GM18909 (cell line): ENCODE results near the gene SH3RF2.

Experiments used
- ATAC-seq: cut with Tn5 transposase; IDR thresholded peaks from one replicate; pipeline ENCODE4 v1.9.1; 2021; ENCODE audit warnings: mild to moderate bottlenecking; ENCODE audit not compliant: unreplicated experiment, poor library complexity

SH3RF2 gene

GRCh38 chr5:146032911-146033310 is 96.5 kb downstream of the SH3RF2 start:
- no peak for ATAC-seq

DNA sequence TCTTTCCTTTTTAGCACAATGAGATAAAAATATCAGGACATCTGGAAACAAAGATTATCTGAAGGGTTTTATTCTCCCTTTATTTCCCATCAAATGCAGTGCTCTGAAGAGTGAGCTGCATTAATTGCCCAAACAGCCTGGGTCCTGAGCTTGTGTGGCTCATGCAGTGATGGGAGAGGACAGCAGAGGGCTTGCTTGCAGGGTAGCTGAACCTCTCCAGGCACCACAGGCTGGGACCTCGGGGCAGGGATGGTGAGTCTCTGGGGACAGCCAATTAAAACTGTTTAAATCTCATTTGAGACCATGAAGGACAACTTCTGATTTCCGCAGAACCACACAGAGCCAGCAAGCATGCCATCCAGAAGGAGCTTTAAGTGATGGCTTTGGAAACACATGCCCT is 97.7 kb downstream of the SH3RF2 start:
- ATAC-seq = no peak

DNA sequence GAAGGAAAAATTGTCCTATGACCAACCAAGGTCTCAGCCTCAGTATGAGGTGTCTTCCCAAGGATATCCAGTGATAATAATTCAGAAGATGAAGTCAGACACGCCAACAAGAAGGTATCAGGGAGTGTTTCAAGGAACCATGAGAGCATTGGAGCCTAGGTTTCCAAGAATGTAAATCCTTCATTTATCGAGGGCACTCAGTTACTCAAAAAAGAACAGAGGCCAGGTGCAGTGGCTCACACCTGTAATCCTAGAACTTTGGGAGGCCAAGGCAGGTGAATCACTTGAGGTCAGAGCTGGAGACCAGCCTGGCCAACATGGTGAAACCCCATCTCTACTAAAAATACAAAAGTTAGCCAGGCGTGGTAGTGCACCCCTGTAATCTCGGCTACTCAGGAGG is 98.2 kb downstream of the SH3RF2 start:
- no peak for ATAC-seq

DNA sequence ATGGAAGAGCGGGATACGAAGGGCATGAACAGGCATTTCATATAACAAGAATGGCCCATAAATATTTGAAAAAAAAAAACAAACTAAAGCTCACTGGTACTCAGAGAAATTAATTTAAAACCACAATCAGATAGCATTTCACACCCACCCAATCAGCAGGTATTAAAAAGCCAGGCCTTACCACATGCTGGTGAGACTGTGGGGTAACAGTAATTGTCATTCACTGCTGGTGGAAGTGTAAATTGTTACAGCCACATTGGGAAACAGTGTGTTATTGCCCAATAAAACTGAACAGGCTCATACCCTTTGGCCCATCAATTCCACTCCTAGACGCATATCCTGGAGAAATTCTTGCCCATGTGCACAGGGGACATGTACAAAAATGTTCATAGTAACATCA is 103.0 kb downstream of the SH3RF2 start:
- no peak for ATAC-seq

- ATAC-seq = no peak
These were observed 104.1 kb downstream of the SH3RF2 start for GRCh38 chr5:146040527-146040926.

GRCh38 chr5:146041180-146041789 is 104.9 kb downstream of the SH3RF2 start:
- peak; percentile 79 for ATAC-seq

- ATAC-seq = no peak
These were observed 106.4 kb downstream of the SH3RF2 start for GRCh38 chr5:146042628-146043279.

DNA sequence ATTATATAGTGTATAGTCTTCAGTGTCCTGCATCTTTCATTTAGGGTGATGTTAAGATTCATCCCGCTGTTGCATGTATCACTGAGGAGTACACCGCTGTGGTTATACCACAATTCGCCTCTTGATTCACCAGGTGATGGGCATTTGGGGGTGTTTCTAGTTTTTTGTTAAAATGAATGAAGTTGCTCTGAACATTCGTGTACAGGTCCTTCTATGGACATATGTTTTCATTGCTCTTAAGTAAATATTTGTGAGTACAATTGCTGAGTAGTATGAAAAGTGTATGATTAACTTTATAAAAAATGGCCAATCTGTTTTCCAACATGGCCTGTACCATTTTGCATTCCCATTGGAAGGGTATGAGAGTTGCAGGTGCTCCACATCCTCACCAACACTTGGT is 107.3 kb downstream of the SH3RF2 start:
- ATAC-seq = no peak

GRCh38 chr5:146047396-146047795 is 111.0 kb downstream of the SH3RF2 start:
- no peak for ATAC-seq

DNA sequence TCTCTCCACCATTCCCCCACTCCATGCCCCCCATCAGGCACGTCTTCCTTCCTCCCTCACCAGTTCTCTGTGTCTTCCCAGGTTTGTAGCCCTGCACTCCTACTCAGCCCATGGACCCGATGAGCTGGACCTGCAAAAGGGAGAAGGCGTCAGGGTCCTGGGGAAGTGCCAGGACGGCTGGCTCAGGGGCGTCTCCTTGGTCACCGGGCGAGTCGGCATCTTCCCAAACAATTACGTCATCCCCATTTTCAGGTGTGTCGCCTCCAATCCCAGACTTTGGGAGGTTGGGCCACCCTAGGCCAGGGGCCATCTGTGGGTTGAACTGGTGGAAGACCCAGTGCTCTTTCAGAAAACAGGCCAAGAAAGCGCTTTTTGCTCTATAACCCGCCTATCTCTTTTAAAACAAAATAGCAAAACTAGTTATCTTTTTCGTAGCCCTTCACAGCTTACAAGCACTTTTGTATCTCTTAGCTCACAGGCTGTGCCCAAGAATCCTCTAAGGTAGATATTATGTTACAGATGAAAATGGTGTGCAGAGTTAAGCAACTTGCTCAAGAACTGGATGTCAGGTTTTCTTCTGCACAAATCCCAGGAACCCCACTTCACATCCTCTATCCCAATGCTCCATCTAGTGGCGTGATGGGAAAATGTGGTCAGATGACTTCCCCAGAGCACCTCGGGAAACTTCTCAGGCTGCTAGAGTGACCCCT is 112.8 kb downstream of the SH3RF2 start:
- no peak for ATAC-seq

DNA sequence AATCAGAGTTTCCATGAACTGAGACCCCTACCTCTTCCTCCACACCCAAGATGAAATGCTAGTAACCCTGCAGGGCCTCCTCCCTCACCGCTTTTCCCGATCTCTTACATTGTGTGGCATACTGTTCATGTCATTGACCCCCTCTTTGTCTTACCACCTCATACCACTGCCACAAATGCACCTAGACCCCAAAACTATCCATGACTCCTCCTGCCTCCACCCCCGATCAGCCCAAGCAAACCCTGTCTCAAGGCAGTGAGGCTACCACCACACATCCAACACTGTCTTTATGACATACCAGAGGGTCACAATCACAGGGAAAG is 113.3 kb downstream of the SH3RF2 start:
- ATAC-seq = no peak

DNA sequence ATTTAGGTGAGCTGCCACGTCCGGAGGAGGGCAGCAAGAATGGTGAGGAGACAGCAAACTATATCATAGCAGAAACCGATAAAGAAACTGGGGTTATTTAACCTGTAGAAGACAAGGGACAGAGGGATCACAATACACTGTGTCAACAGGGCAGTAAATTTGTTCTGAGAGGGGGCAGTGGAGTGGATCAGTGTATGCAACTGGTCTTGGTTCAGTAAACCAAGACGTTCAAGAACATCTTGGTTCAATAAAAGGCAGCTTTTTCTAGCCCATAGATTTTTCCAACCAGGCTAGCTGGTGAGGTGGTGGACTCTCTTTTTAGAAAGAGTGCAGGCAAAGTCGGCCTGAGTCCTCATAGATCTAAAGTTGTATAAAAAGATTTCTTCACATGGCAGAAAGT is 113.7 kb downstream of the SH3RF2 start:
- ATAC-seq = no peak

- ATAC-seq = no peak
These were observed 115.3 kb downstream of the SH3RF2 start for GRCh38 chr5:146051678-146052077.

DNA sequence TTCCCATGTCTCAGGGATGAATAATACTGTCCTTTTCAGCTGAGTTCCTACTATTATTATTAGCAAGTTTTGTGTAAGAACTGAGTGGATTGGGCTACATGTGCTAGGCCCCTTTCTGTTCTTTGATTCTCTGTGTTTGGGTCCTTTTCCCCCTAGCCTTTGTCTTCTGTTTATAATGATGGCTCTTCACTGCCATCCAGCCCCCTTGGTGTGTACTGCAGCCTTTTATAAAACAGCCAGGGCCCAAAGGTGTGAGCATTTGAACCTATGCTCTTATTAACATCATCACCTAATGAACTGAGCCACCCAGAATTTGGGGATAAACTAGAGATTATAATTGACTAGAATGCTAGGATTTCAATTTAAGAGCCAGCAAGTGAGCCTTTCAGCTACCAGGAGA is 116.4 kb downstream of the SH3RF2 start:
- ATAC-seq = peak; percentile 50

- no peak for ATAC-seq
These were observed 119.1 kb downstream of the SH3RF2 start for GRCh38 chr5:146055432-146055831.

DNA sequence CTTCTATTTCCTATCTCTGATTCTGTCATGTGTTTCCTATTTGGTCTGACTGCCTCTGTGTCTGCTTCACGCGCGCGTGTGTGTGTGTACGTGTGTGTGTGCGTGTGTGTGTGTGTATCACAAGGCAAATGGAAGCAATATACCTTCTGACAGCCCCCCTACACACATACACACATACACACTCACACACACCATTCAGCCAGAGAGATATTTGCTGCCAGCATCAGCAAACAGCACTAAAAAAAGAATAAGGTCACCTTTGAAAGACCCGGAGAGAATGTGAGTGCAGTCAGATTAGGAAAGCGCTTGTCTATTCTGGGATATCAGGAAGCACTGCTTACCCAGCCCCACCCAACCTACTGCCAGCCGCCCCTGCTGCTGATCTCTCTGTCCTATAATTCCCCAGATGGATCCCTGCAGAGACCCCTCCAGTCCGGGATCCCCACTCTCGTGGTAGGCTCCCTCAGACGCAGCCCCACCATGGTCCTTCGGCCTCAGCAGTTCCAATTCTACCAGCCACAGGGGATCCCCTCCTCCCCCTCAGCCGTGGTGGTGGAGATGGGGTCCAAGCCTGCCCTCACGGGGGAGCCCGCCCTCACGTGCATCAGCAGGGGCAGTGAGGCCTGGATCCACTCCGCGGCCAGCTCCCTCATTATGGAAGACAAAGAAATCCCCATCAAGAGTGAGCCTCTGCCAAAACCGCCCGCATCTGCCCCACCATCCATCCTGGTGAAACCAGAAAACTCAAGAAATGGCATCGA is 123.3 kb downstream of the SH3RF2 start:
- no peak for ATAC-seq

- ATAC-seq = no peak
These were observed 123.8 kb downstream of the SH3RF2 start for GRCh38 chr5:146060221-146060585.

- no peak for ATAC-seq
These were observed 130.6 kb downstream of the SH3RF2 start for GRCh38 chr5:146066968-146067367.

- ATAC-seq = no peak
These were observed 131.8 kb downstream of the SH3RF2 start for GRCh38 chr5:146068206-146068605.

- ATAC-seq = peak; percentile 72
These were observed 132.8 kb downstream of the SH3RF2 start for GRCh38 chr5:146068977-146069779.

DNA sequence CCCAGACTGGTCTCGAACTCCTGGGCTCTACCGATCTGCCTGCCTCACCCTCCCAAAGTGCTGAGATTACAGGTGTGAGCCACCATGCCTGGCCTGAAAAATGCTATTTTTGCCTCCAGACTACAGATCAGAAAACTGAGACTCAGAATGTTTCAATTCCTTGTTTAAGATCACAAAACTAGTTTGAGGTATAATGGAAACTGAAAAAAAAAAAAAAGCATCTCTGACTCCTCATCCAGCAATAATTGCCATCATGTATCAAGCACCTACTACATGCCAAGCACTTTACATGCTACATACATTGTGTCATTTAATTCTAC is 133.4 kb downstream of the SH3RF2 start:
- ATAC-seq = peak; percentile 30
